HUES6 (cell line): ENCODE data around the gene HDHD3.
A peak's percentile ranks its signal among the peaks of the same experiment; 100 is the strongest.
"Not testable (repeated sequence)": the region's sequence is repeated elsewhere in the genome, so short reads cannot be mapped to it uniquely, and the experiment has no call there.

ENCODE experiments used
- H3K27ac ChIP-seq: 2 replicates; pipeline ENCODE4 v1.7.0; 2013; ENCODE audit warnings: low read depth, mild to moderate bottlenecking, low read length, inconsistent platforms
- H3K27me3 ChIP-seq: 2 replicates; pipeline ENCODE4 v1.6.1; 2013; ENCODE audit warnings: low read length; ENCODE audit not compliant: control insufficient read depth, insufficient read depth
- H3K36me3 ChIP-seq: 2 replicates; pipeline ENCODE4 v1.6.1; 2013; ENCODE audit warnings: low read length; ENCODE audit not compliant: control insufficient read depth, insufficient read depth
- H3K4me1 ChIP-seq: 2 replicates; pipeline ENCODE4 v1.6.1; 2013; ENCODE audit warnings: low read length; ENCODE audit not compliant: control insufficient read depth, insufficient read depth
- H3K4me3 ChIP-seq: 2 replicates; pipeline ENCODE4 v1.5.1; 2013; ENCODE audit warnings: low read depth, low read length
- H3K9ac ChIP-seq: one replicate; pipeline ENCODE4 v1.6.1; 2013; ENCODE audit warnings: mild to moderate bottlenecking, low read length
- H3K9me3 ChIP-seq: 2 replicates; pipeline ENCODE4 v1.6.1; 2013; ENCODE audit warnings: low read depth, low read length; ENCODE audit not compliant: control insufficient read depth, insufficient read depth

HDHD3 gene

GRCh38 chr9:113388833-113389232 lies 12.0 kb upstream of the HDHD3 start:
- Histone ChIP-seq H3K9ac (no peak overlapping the region), H3K27ac (no peak overlapping the region), H3K4me3 (no peak overlapping the region), H3K36me3 (peaks cover 54% of the 10 kb centered on the region), H3K4me1 (no peaks in the 10 kb centered on the region), H3K27me3 (no peaks in the 10 kb centered on the region), H3K9me3 (no peaks in the 10 kb centered on the region)

DNA sequence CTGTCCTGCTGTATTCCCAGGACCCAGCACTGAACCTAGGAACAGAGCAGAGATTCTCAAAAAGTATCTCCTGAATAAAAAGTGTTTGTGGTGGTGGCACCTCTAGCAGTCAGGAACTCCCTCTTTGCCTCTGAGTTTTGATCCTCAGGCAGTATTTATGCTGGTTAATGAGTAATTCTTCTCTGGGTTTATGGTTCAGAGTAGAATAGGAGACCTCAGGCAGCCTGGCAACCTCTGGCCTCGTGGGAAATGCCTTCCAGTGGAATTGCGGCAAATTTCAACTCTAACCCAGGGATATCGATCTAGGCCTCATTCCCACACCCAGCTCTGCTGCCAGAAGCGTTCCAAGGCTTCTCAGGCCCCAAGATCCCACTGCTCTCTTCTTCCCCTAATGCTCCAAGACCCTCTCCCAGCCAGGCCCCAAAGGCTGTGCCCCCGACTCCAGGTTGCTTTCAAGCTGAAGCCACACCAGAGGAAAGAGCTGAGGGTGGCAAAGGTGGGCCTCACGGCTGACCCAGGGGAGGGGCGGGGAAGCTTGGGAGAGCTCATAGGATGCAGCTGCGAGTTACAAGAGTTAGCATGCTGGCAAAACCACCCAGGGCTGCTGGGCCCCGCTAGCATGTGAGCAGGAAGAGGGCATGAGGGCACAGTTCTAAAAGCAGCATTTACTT lies 10.9 kb upstream of the HDHD3 start:
- Histone ChIP-seq H3K9ac (no peak overlapping the region), H3K27ac (no peak overlapping the region), H3K4me3 (no peak overlapping the region), H3K36me3 (peaks cover 50% of the 10 kb centered on the region), H3K4me1 (no peaks in the 10 kb centered on the region), H3K9me3 (no peaks in the 10 kb centered on the region), H3K27me3 (no peaks in the 10 kb centered on the region)

- H3K36me3 ChIP-seq, result peaks cover 43% of the 10 kb centered on the region
- no peak overlapping the region for H3K27ac ChIP-seq
- no peaks in the 10 kb centered on the region for H3K9me3 ChIP-seq
- H3K4me3 ChIP-seq, result no peak overlapping the region
- no peaks in the 10 kb centered on the region for H3K4me1 ChIP-seq
- no peak overlapping the region for H3K9ac ChIP-seq
- H3K27me3 ChIP-seq, result no peaks in the 10 kb centered on the region
Measured at GRCh38 chr9:113386571-113387393, 10.0 kb upstream of the HDHD3 start.

- Histone ChIP-seq H3K36me3 (no peaks in the 10 kb centered on the region; the same call in 1 of the 2 replicates), H3K27me3 (no peaks in the 10 kb centered on the region), H3K4me1 (no peaks in the 10 kb centered on the region), H3K9ac (no peak overlapping the region), H3K27ac (no peak overlapping the region), H3K9me3 (no peaks in the 10 kb centered on the region), H3K4me3 (no peak overlapping the region)
Measured at GRCh38 chr9:113381909-113382411, 5.2 kb upstream of the HDHD3 start.

DNA sequence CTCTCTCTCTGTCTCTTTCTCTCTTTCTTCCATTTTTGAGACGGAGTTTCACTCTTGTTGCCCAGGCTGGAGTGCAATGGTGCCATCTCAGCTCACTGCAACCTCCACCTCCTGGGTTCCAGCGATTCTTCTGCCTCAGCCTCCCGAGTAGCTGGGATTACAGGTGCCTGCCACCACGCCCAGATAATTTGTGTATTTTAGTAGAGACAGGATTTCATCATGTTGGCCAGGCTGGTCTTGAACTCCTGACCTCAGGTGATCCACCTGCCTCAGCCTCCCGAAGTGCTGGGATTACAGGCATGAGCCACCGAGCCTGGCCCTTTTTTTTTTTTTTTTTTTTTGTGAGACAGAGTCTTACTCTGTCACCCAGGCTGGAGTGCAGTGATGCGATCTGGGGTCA lies 4.7 kb upstream of the HDHD3 start:
- not testable (repeated sequence) for H3K27me3 ChIP-seq, H3K4me3 ChIP-seq, H3K9ac ChIP-seq, H3K4me1 ChIP-seq, H3K9me3 ChIP-seq, H3K27ac ChIP-seq, H3K36me3 ChIP-seq

DNA sequence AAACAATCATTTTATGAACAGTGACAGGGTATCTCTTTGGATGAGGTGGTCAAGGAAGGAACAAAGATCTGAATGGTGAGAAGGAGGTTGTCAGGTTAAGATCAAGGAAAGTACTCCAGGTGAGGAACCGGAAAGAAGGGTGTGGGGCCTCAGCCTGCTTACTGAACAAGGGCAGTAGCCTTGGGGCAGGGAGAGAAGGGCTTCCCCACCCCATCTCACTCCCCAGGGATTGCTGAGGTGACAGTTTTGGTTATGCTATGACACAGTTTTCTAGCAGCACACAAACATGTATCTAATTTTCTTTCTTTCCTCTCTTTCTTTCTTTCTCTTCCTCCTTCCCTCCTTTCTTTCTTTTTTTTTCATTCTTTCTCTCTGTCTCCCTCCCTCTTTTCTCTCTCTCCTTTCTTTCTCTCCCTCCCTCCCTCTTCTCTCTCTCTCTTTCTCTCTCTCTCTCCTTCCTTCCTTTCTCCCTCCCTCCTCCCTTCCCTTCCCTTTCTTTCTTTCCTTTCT lies 4.1 kb upstream of the HDHD3 start:
- H3K9me3 ChIP-seq, result no peaks in the 10 kb centered on the region
- H3K27ac ChIP-seq, result no peak overlapping the region
- no peak overlapping the region for H3K4me3 ChIP-seq
- H3K27me3 ChIP-seq, result no peaks in the 10 kb centered on the region
- H3K4me1 ChIP-seq, result no peaks in the 10 kb centered on the region
- H3K36me3 ChIP-seq, result no peaks in the 10 kb centered on the region
- H3K9ac ChIP-seq, result no peak overlapping the region

DNA sequence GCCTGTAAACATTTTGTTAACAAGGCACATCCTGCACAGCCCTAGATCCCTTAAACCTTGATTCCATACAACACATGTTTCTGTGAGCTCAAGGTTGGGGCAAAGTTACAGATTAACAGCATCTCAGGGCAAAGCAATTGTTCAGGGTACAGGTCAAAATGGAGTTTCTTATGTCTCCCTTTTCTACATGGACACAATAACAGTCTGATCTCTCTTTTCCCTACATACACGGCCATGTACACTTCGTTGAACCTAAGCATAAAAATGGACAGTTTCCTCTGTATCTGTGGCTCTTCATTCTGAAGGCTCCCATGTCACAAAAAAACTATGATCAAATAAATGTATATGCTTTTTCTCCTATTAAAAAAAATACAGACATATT lies 3.0 kb upstream of the HDHD3 start:
- not testable (repeated sequence) for H3K27ac ChIP-seq

DNA sequence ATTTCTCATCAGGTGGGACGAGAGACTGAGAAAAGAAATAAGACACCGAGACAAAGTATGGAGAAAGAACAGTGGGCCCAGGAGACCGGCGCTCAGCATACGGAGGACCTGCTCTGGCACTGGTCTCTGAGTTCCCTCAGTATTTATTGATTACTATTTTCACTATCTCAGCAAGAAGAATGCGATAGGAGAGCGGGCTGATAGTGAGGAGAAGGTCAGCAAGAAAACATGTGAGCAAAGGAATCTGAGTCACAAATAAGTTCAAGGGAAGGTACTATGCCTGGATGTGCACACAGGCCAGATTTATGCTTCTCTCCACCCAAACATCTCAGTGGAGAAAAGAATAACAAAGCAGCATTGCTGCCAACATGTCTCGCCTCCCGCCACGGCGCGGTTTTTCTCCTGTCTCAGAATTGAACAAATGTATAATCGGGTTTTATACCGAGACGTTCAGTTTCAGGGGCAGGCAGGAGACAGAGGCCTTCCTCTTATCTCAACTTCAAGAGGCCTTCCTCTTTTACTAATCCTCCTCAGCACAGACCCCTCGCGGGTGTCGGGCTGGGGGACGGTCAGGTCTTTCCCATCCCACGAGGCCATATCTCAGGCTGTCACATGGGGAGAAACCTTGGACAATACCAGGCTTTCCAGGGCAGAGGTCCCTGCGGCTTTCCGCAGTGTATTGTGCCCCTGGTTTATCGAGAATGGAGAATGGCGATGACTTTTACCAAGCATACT lies 2.5 kb upstream of the HDHD3 start:
- not testable (repeated sequence) for H3K27ac ChIP-seq, H3K9me3 ChIP-seq, H3K27me3 ChIP-seq, H3K9ac ChIP-seq, H3K36me3 ChIP-seq, H3K4me3 ChIP-seq, H3K4me1 ChIP-seq

More for the DNA sequence above, 3.0 kb upstream of the HDHD3 start:
- H3K4me3 ChIP-seq, H3K4me1 ChIP-seq, H3K9me3 ChIP-seq, H3K9ac ChIP-seq, H3K27me3 ChIP-seq, H3K36me3 ChIP-seq: not testable (repeated sequence)

DNA sequence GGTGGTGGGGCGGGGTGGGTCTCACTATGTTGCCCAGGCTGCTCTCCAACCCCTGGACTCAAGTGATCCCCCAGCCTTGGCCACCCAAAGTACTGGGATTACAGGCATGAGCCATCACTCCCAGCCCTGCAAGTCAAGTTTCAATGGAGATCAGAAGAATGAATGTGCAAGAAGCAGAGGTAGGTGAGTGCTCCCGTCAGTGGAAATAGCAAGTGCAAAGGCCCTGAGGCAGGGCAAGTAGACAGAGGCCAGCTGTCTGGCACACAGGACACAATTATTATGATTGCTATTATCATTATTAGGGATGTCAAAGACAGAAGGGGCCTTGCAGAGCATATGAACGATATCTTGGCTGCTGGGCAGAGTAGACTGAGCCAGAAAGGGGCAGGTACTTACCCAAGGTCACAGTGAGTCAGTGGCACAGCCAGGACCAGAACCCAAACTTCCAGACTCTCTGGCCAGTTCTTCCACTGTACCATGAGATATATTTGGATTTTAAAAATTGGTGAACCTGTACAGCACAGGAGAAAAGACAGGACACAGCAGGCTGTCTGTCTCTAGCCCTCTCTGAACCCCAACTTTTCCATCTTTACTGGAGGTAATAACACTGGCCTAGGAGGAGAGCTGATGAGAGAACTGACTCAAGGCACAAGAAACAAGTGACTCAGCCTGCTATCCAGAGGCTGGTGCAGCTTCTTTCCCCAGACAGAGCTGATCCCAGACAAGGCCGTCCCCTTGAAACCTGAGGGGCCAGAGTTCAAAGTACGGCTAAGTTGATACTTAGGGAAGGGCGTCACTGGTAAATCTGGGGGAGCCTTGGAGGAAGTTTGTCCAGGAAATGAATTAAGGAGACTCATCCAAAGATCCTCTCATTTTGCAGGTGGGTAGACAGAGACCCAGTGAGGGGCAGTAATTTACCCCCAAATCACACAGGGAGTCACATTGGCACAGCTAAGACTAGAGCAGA lies 1.4 kb downstream of the HDHD3 start:
- Histone ChIP-seq H3K9ac (no peak overlapping the region), H3K4me1 (peaks cover 10% of the 10 kb centered on the region; the same call in 1 of the 2 replicates), H3K4me3 (peak overlapping the region; percentile 96; the same call in 1 of the 2 replicates), H3K27ac (no peak overlapping the region), H3K9me3 (no peaks in the 10 kb centered on the region), H3K27me3 (no peaks in the 10 kb centered on the region), H3K36me3 (peaks cover 18% of the 10 kb centered on the region)

- Histone ChIP-seq H3K9ac (peak overlapping the region; percentile 26), H3K36me3 (peaks cover 18% of the 10 kb centered on the region), H3K4me3 (no peak overlapping the region), H3K9me3 (no peaks in the 10 kb centered on the region), H3K4me1 (peaks cover 10% of the 10 kb centered on the region; the same call in 1 of the 2 replicates), H3K27ac (no peak overlapping the region), H3K27me3 (no peaks in the 10 kb centered on the region)
Measured at GRCh38 chr9:113373676-113374392, 3.0 kb downstream of the HDHD3 start.
